MM.1S (cell line): ENCODE data around the gene TNNC1.

Source experiments
- DNase-seq: peaks from one replicate; pipeline ENCODE4 v3.0.0-alpha.2; 2015
- H2AFZ ChIP-seq: fragments of 300-600 bp; sonication (generic); 2 replicates; pipeline ENCODE4 v1.6.0; 2016; ENCODE audit warnings: antibody characterized with exemption, low read length
- H3F3A ChIP-seq: fragments of 300-600 bp; sonication (generic); 2 replicates; pipeline ENCODE4 v1.6.1; 2016; ENCODE audit warnings: mild to moderate bottlenecking, antibody characterized with exemption, low read length, moderate library complexity, mixed read lengths; ENCODE audit not compliant: insufficient read depth
- H3K27ac ChIP-seq: fragments of 300-600 bp; sonication (generic); 2 replicates; pipeline ENCODE4 v1.5.1; 2016; ENCODE audit warnings: mild to moderate bottlenecking, low read length
- H3K27me3 ChIP-seq: fragments of 300-600 bp; sonication (generic); replicated peaks from 2 replicates; pipeline ENCODE4 v1.6.0; 2016; ENCODE audit warnings: low read length; ENCODE audit not compliant: insufficient read depth
- H3K36me3 ChIP-seq: fragments of 300-600 bp; sonication (generic); replicated peaks from 2 replicates; pipeline ENCODE4 v1.6.1; 2016; ENCODE audit warnings: mild to moderate bottlenecking, low read length, mixed read lengths; ENCODE audit not compliant: insufficient read depth
- H3K4me1 ChIP-seq: fragments of 300-600 bp; sonication (generic); 2 replicates; pipeline ENCODE4 v1.6.1; 2016; ENCODE audit warnings: low read length, mixed read lengths
- H3K4me2 ChIP-seq: fragments of 300-600 bp; sonication (generic); 2 replicates; pipeline ENCODE4 v1.6.0; 2016; ENCODE audit warnings: low read depth, low read length
- H3K4me3 ChIP-seq: fragments of 300-600 bp; sonication (generic); 2 replicates; pipeline ENCODE4 v1.5.1; 2016; ENCODE audit warnings: low read length, mixed read lengths
- H3K79me2 ChIP-seq: fragments of 300-600 bp; sonication (generic); 2 replicates; pipeline ENCODE4 v1.6.1; 2016; ENCODE audit warnings: mixed run types, low read length, mixed read lengths
- H3K9ac ChIP-seq: fragments of 300-600 bp; sonication (generic); 2 replicates; pipeline ENCODE4 v1.6.1; 2016; ENCODE audit warnings: low read length, mixed read lengths
- H3K9me2 ChIP-seq: fragments of 300-600 bp; sonication (generic); replicated peaks from 2 replicates; pipeline ENCODE4 v1.6.1; 2016; ENCODE audit warnings: mild to moderate bottlenecking, low read length, mixed read lengths; ENCODE audit not compliant: insufficient read depth
- H3K9me3 ChIP-seq: fragments of 300-600 bp; sonication (generic); replicated peaks from 2 replicates; pipeline ENCODE4 v1.6.1; 2016; ENCODE audit warnings: mild to moderate bottlenecking, low read length, mixed read lengths; ENCODE audit not compliant: insufficient read depth
- H4K20me1 ChIP-seq: fragments of 300-600 bp; sonication (generic); 2 replicates; pipeline ENCODE4 v1.6.1; 2016; ENCODE audit warnings: mild to moderate bottlenecking, low read length, moderate library complexity, mixed read lengths; ENCODE audit not compliant: insufficient read depth
- EZH2 ChIP-seq: fragments of 300-600 bp; sonication (generic); optimal IDR thresholded peaks from 2 replicates; pipeline ENCODE3; 2017; ENCODE audit warnings: low read depth, mild to moderate bottlenecking, antibody characterized with exemption, low read length, mixed read lengths
- EZH2phosphoT487 ChIP-seq: fragments of 300-600 bp; sonication (generic); IDR thresholded peaks from 2 replicates; pipeline ENCODE4 v1.6.1; 2018; ENCODE audit warnings: antibody characterized with exemption, low read length
- TF ChIP-seq, protein P1 (sequence below): fragments of 300-600 bp; sonication (generic); IDR thresholded peaks from 2 replicates; pipeline ENCODE4 v1.5.1; 2016; ENCODE audit warnings: antibody characterized with exemption, low read length, mixed read lengths

Gene TNNC1

DNA sequence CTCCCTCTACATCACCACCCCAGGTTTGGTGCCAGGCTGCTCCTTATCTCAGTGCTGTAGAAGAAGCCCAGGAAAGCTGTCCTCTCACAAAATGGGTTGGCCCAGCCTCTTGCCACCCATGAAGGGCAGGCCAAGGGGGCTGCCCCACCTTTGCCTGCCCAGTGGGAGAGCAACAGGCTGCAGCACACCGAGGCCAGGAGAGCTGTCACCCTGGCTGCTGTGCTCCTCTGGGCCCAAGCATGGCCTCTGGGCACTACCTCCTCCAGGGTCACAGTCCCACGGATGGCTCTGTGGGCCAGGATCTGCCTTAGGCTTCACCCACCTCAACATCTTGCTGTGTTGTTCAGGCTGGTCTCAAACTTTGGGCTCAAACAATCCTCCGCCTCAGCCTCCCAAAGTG, 34.9 kb upstream of the TNNC1 start:
- no peaks in the 10 kb centered on the region for H3F3A ChIP-seq
- no peak overlapping the region for H3K9ac ChIP-seq
- TF ChIP-seq EZH2 (no peak), EZH2phosphoT487 (no peak)
- TF ChIP-seq, protein P1, sequence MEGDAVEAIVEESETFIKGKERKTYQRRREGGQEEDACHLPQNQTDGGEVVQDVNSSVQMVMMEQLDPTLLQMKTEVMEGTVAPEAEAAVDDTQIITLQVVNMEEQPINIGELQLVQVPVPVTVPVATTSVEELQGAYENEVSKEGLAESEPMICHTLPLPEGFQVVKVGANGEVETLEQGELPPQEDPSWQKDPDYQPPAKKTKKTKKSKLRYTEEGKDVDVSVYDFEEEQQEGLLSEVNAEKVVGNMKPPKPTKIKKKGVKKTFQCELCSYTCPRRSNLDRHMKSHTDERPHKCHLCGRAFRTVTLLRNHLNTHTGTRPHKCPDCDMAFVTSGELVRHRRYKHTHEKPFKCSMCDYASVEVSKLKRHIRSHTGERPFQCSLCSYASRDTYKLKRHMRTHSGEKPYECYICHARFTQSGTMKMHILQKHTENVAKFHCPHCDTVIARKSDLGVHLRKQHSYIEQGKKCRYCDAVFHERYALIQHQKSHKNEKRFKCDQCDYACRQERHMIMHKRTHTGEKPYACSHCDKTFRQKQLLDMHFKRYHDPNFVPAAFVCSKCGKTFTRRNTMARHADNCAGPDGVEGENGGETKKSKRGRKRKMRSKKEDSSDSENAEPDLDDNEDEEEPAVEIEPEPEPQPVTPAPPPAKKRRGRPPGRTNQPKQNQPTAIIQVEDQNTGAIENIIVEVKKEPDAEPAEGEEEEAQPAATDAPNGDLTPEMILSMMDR: no peak
- no peak overlapping the region for H3K4me2 ChIP-seq
- H3K27ac ChIP-seq: no peak overlapping the region
- H4K20me1 ChIP-seq: no peaks in the 10 kb centered on the region
- no peaks in the 10 kb centered on the region for H3K4me1 ChIP-seq
- H3K9me3 ChIP-seq: no peaks in the 10 kb centered on the region
- no peaks in the 10 kb centered on the region for H3K27me3 ChIP-seq
- no peak overlapping the region for H2AFZ ChIP-seq
- H3K79me2 ChIP-seq: no peaks in the 10 kb centered on the region
- no peaks in the 10 kb centered on the region for H3K9me2 ChIP-seq
- DNase-seq: no peak
- H3K4me3 ChIP-seq: no peak overlapping the region
- no peaks in the 10 kb centered on the region for H3K36me3 ChIP-seq

DNA sequence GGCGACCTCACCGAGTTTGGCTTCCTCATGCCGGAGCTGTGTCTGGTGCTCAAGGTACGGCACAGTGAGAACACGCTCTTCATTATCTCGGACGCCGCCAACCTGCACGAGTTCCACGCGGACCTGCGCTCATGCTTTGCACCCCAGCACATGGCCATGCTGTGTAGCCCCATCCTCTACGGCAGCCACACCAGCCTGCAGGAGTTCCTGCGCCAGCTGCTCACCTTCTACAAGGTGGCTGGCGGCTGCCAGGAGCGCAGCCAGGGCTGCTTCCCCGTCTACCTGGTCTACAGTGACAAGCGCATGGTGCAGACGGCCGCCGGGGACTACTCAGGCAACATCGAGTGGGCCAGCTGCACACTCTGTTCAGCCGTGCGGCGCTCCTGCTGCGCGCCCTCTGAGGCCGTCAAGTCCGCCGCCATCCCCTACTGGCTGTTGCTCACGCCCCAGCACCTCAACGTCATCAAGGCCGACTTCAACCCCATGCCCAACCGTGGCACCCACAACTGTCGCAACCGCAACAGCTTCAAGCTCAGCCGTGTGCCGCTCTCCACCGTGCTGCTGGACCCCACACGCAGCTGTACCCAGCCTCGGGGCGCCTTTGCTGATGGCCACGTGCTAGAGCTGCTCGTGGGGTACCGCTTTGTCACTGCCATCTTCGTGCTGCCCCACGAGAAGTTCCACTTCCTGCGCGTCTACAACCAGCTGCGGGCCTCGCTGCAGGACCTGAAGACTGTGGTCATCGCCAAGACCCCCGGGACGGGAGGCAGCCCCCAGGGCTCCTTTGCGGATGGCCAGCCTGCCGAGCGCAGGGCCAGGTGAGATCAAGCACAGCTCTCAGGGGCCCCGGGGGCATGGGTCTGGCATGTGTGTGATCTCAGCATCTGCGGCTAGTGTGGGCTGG, 34.2 kb upstream of the TNNC1 start:
- Histone ChIP-seq H2AFZ (no peak overlapping the region), H3K4me1 (no peaks in the 10 kb centered on the region), H3K27ac (no peak overlapping the region), H3K9me3 (no peaks in the 10 kb centered on the region), H3K4me2 (no peak overlapping the region), H3K4me3 (no peak overlapping the region), H3K36me3 (no peaks in the 10 kb centered on the region), H3K79me2 (no peaks in the 10 kb centered on the region), H4K20me1 (no peaks in the 10 kb centered on the region), H3K27me3 (no peaks in the 10 kb centered on the region), H3K9ac (no peak overlapping the region), H3K9me2 (no peaks in the 10 kb centered on the region), H3F3A (no peaks in the 10 kb centered on the region)
- no peak for TF ChIP-seq EZH2phosphoT487
- TF ChIP-seq, protein P1: no peak
- no peak for TF ChIP-seq EZH2
- DNase-seq: no peak

DNA sequence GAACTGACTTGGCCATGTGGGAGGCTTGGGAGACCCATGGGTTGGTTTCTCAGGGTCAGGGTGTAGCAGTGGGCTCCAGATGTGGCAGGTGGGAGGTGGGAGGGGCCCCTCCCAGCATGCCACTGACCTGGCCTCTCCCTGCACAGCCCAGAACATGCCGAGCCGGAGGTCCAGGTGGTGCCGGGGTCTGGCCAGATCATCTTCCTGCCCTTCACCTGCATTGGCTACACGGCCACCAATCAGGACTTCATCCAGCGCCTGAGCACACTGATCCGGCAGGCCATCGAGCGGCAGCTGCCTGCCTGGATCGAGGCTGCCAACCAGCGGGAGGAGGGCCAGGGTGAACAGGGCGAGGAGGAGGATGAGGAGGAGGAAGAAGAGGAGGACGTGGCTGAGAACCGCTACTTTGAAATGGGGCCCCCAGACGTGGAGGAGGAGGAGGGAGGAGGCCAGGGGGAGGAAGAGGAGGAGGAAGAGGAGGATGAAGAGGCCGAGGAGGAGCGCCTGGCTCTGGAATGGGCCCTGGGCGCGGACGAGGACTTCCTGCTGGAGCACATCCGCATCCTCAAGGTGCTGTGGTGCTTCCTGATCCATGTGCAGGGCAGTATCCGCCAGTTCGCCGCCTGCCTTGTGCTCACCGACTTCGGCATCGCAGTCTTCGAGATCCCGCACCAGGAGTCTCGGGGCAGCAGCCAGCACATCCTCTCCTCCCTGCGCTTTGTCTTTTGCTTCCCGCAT, 33.4 kb upstream of the TNNC1 start:
- TF ChIP-seq, protein P1: no peak
- TF ChIP-seq EZH2: no peak
- TF ChIP-seq EZH2phosphoT487: no peak
- no peak overlapping the region for H3K27ac ChIP-seq
- no peaks in the 10 kb centered on the region for H3K79me2 ChIP-seq
- H3K4me2 ChIP-seq: no peak overlapping the region
- H3F3A ChIP-seq: no peaks in the 10 kb centered on the region
- no peaks in the 10 kb centered on the region for H3K36me3 ChIP-seq
- no peak overlapping the region for H3K9ac ChIP-seq
- no peaks in the 10 kb centered on the region for H3K9me3 ChIP-seq
- H4K20me1 ChIP-seq: no peaks in the 10 kb centered on the region
- H2AFZ ChIP-seq: no peak overlapping the region
- no peaks in the 10 kb centered on the region for H3K9me2 ChIP-seq
- no peak overlapping the region for H3K4me3 ChIP-seq
- no peaks in the 10 kb centered on the region for H3K27me3 ChIP-seq
- H3K4me1 ChIP-seq: no peaks in the 10 kb centered on the region
- no peak for DNase-seq
